ENCODE data around the gene FTO. TPM values are rescaled to one million over a fixed set of nuclear protein-coding genes. Genes with fewer than 3 reads are reported as not detected.

FTO gene
- total and polyA plus RNA-seq, 2 of the 8 experiments (the other 6 are each of a cell fraction or from before 2014, with no cell fraction given): 34.5 to 59.8 TPM

GRCh38 chr16:53953336-53953735 is 249.4 kb downstream of the FTO start:
- no peak overlapping the region for H3K23ac ChIP-seq (ENCODE audit: insufficient read length)
- H3K14ac ChIP-seq (ENCODE audit: insufficient read length): no peak overlapping the region
- H2AK5ac ChIP-seq (ENCODE audit: low read depth, low read length): no peak overlapping the region
- no peak overlapping the region for H3K4ac ChIP-seq (replicated peaks; ENCODE audit: insufficient read length, low read depth, low read length)
- H3K18ac ChIP-seq (ENCODE audit: extremely low read depth, low read length): no peak overlapping the region
- FAIRE-seq (no peak), DNase-seq (ENCODE audit: low read depth in 1 of 2, low spot score in 2 of 2) (no peak)
- no peaks in the 10 kb centered on the region; the same call in 1 of the 2 replicates for H3K79me1 ChIP-seq (ENCODE audit: low read depth, low read length)
- H4K8ac ChIP-seq (ENCODE audit: extremely low read depth, insufficient read depth, low read length): no peak overlapping the region
- no peak overlapping the region for H2BK20ac ChIP-seq (ENCODE audit: low read length)
- H3K23me2 ChIP-seq (ENCODE audit: low read depth, low read length): no peaks in the 10 kb centered on the region
- H3K79me2 ChIP-seq (ENCODE audit: control insufficient read depth in 1 of 2, insufficient read depth in 2 of 2, low read length in 2 of 2): no peaks in the 10 kb centered on the region
- WGBS, 2 experiments (ENCODE audit: extremely low coverage in 1 of 2, insufficient coverage in 1 of 2, insufficient read length in 1 of 2, insufficient replicate concordance in 2 of 2, low coverage in 1 of 2, low lambda C conversion rate in 2 of 2, missing lambda C conversion rate in 1 of 2): 86% methylated on average over 2 of the region's 2 CpGs; no CpG with 5 or more reads in 1 of the 2 experiments
- no peaks in the 10 kb centered on the region for H3K27me3 ChIP-seq (replicated peaks in 1 of 4; ENCODE audit: control insufficient read depth in 3 of 4, extremely low read depth in 1 of 4, insufficient read depth in 3 of 4, low read length in 3 of 4)
- H2BK5ac ChIP-seq (ENCODE audit: low read depth, low read length): no peak overlapping the region
- POLR2A ChIA-PET (ENCODE audit: partially characterized antibody): no interaction called here
- H2BK120ac ChIP-seq (replicated peaks; ENCODE audit: low read depth, low read length): no peak overlapping the region
- H3K4me1 ChIP-seq (replicated peaks in 1 of 4; ENCODE audit: control insufficient read depth in 3 of 4, insufficient read depth in 4 of 4, low read length in 3 of 4): no peaks in the 10 kb centered on the region
- CTCF ChIA-PET (ENCODE audit: partially characterized antibody): no interaction called here
- no peak overlapping the region for H2BK15ac ChIP-seq (ENCODE audit: low read length)
- H2AFZ ChIP-seq (ENCODE audit: low read length): no peak overlapping the region
- no peak overlapping the region for H4K91ac ChIP-seq (replicated peaks; ENCODE audit: insufficient read length, low read length)
- no peak for TF ChIP-seq RAD21 (IDR thresholded peaks at IDR 0.05 in 1 of 2, conservative IDR thresholded peaks at IDR 0.05 in 1 of 2; ENCODE audit: low read depth in 2 of 2, low read length in 2 of 2)
- TF ChIP-seq RFX5 (IDR thresholded peaks at IDR 0.05; ENCODE audit: borderline replicate concordance, low read depth, low read length): no peak
- TF ChIP-seq POLR2A (IDR thresholded peaks at IDR 0.05; ENCODE audit: control extremely low read depth in 1 of 2, low read depth in 2 of 2, low read length in 2 of 2): no peak
- no peak for TF ChIP-seq CTBP2 (IDR thresholded peaks at IDR 0.05; ENCODE audit: borderline replicate concordance, insufficient read depth, insufficient read length, low read length)
- TF ChIP-seq POLR2AphosphoS5 (IDR thresholded peaks at IDR 0.05; ENCODE audit: low read depth, low read length): no peak
- TF ChIP-seq CBX5 (IDR thresholded peaks at IDR 0.05; ENCODE audit: low read depth, low read length): no peak
- TF ChIP-seq SP1 (IDR thresholded peaks at IDR 0.05; ENCODE audit: low read depth, low read length): no peak
- TF ChIP-seq KDM1A (IDR thresholded peaks at IDR 0.05; ENCODE audit: borderline replicate concordance, low read length): no peak
- no peak for TF ChIP-seq RBBP5 (IDR thresholded peaks at IDR 0.05; ENCODE audit: borderline replicate concordance, low read depth, low read length)
- TF ChIP-seq FOSL1 (IDR thresholded peaks at IDR 0.05; ENCODE audit: insufficient read depth, low read depth, low read length): no peak
- H3K56ac ChIP-seq (replicated peaks; ENCODE audit: insufficient read length, low read depth, low read length): no peak overlapping the region
- no peaks in the 10 kb centered on the region for H3K9me3 ChIP-seq (ENCODE audit: insufficient read depth in 2 of 2, low read depth in 1 of 2, low read length in 1 of 2)
- H4K5ac ChIP-seq (ENCODE audit: insufficient read length, low read depth, low read length): no peak overlapping the region
- H3K27ac ChIP-seq (ENCODE audit: low read depth, low read length): no peak overlapping the region
- no peaks in the 10 kb centered on the region for H3K36me3 ChIP-seq (ENCODE audit: control insufficient read depth in 2 of 4, insufficient read depth in 4 of 4, low read length in 3 of 4)
- H3K4me2 ChIP-seq (ENCODE audit: insufficient read depth in 1 of 2, low read depth in 2 of 2, low read length in 2 of 2): no peak overlapping the region
- no peak overlapping the region for H3K9ac ChIP-seq (replicated peaks in 1 of 4; ENCODE audit: extremely low read depth in 1 of 4, low read depth in 3 of 4, low read length in 3 of 4)
- no peak overlapping the region for H2BK12ac ChIP-seq (ENCODE audit: low read depth, low read length)
- H3K4me3 ChIP-seq (ENCODE audit: extremely low read depth in 1 of 4, insufficient read depth in 2 of 4, low read depth in 3 of 4, low read length in 4 of 4): no peak overlapping the region
- H4K20me1 ChIP-seq (replicated peaks in 1 of 2; ENCODE audit: control insufficient read depth in 1 of 2, insufficient read depth in 2 of 2, low read length in 2 of 2): no peaks in the 10 kb centered on the region

Data from H1 (cell line).